ENCODE results near the gene NPR1.
"Not testable (repeated sequence)": the region's sequence is repeated elsewhere in the genome, so short reads cannot be mapped to it uniquely, and the experiment has no call there.

NPR1 gene

DNA sequence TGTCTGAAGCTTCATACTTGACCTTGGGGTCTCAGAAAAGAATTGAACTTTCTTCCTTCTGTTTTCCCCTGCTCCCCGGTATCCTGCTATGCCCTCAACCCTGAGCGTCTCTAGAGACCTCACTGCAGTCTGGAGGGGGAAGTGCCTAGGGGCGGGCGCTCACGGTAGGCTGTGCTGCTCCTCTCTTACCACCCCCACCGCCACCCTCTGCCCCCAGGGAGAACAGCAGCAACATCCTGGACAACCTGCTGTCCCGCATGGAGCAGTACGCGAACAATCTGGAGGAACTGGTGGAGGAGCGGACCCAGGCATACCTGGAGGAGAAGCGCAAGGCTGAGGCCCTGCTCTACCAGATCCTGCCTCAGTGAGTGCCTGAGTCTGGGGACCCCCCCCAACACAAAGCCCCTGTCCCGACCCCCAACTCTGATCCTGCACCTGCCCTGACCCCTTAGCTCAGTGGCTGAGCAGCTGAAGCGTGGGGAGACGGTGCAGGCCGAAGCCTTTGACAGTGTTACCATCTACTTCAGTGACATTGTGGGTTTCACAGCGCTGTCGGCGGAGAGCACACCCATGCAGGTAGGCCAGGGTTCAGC, 10.3 kb downstream of the NPR1 start:
- ATAC-seq (replicated peaks; ENCODE audit: extremely low read depth, poor library complexity, severe bottlenecking) (no peak), DNase-seq (ENCODE audit: low spot score in 2 of 2) (no peak)
- peaks cover 40% of the 10 kb centered on the region for H3K27me3 Mint-ChIP-seq
- H3K9me3 Mint-ChIP-seq = no peaks in the 10 kb centered on the region
- H3K36me3 Mint-ChIP-seq (ENCODE audit: insufficient read depth) = no peaks in the 10 kb centered on the region
- H3K27ac Mint-ChIP-seq (ENCODE audit: low read depth) = no peak overlapping the region
- H3K4me3 Mint-ChIP-seq = no peak overlapping the region
- no peaks in the 10 kb centered on the region for H3K4me1 Mint-ChIP-seq

DNA sequence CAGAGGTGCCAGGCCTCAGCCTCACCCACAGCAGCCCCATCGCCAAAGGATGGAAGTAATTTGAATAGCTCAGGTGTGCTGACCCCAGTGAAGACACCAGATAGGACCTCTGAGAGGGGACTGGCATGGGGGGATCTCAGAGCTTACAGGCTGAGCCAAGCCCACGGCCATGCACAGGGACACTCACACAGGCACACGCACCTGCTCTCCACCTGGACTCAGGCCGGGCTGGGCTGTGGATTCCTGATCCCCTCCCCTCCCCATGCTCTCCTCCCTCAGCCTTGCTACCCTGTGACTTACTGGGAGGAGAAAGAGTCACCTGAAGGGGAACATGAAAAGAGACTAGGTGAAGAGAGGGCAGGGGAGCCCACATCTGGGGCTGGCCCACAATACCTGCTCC, 15.0 kb downstream of the NPR1 start:
- H3K36me3 Mint-ChIP-seq (ENCODE audit: insufficient read depth) = peaks cover 1% of the 10 kb centered on the region
- H3K27ac Mint-ChIP-seq (ENCODE audit: low read depth) = no peak overlapping the region
- ATAC-seq (replicated peaks; ENCODE audit: extremely low read depth, poor library complexity, severe bottlenecking) = no peak
- H3K4me3 Mint-ChIP-seq = no peak overlapping the region
- H3K4me1 Mint-ChIP-seq = no peaks in the 10 kb centered on the region
- peaks cover 5% of the 10 kb centered on the region for H3K27me3 Mint-ChIP-seq
- H3K9me3 Mint-ChIP-seq = no peaks in the 10 kb centered on the region
- no peak for DNase-seq (ENCODE audit: low spot score in 2 of 2)

DNA sequence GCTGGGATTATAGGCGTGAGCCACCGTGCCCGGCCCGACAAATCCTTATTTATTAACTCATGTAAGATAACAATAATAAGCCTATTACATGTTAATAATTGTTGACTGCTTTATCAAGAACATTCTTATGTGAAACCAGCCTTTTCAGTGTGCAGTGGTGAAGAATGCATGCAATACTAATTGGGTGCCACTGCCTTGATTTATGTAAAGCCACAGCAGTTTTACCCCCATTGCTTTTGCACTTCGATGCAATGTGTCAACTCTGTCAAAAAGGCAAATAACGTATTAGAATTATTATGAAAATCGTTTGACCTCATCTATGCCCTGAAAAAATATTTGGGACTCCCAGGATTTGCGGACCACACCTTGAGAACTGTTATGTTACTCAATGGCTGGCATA, 18.3 kb downstream of the NPR1 start:
- no peak for DNase-seq (ENCODE audit: low spot score in 2 of 2)
- no peaks in the 10 kb centered on the region for H3K27me3 Mint-ChIP-seq
- no peak overlapping the region for H3K4me3 Mint-ChIP-seq

DNA sequence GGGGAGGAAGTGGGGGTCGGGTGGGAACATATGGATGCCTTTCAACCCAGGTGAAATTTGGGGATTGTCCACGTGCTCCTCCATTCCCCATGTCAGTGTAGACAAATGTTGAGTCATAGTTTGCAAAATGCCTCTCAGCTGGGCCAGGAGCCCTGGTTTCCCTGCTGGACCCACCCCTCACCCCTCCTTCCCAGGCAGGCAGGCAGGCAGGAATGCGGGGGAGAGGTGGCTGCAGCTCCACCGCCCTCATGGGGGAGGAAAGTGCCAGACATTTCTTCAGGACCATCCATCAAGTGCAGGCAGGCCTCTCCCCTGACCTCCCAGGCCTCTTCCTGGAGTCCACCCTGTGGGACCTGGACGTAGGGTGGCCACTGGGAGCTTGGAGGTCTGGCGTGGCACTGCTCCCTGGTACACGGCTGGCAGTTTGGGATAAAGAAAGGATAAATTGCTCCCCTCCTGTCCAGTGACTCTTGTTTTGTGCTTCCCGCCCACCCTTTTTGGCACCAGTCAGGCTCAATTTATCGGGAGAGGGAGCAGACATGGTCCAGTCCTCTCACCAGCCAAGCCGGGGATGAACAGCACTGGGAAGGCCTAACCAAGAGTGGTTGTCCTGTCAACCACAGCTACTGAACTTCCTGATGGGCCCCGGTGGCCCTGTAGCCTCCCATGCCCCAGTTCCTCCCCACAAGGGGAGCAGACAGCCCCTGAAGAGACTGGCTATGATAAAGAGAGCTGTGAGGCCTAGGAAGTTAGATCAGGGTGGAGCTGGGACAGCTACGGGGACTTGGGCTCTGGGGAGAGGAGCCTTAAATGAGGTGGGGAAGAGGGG, 18.9 kb downstream of the NPR1 start:
- peak overlapping the region; percentile 11 for H3K4me3 Mint-ChIP-seq
- H3K9me3 Mint-ChIP-seq = no peaks in the 10 kb centered on the region
- peaks cover 3% of the 10 kb centered on the region for H3K36me3 Mint-ChIP-seq (ENCODE audit: insufficient read depth)
- no peak for ATAC-seq (replicated peaks; ENCODE audit: extremely low read depth, poor library complexity, severe bottlenecking)
- no peaks in the 10 kb centered on the region for H3K4me1 Mint-ChIP-seq
- no peaks in the 10 kb centered on the region for H3K27me3 Mint-ChIP-seq
- DNase-seq (ENCODE audit: low spot score in 2 of 2) = no peak
- H3K27ac Mint-ChIP-seq (ENCODE audit: low read depth) = no peak overlapping the region

More for the DNA sequence above, 18.3 kb downstream of the NPR1 start:
- Mint-ChIP-seq H3K9me3 (no peaks in the 10 kb centered on the region), H3K36me3 (ENCODE audit: insufficient read depth) (peaks cover 3% of the 10 kb centered on the region), H3K27ac (ENCODE audit: low read depth) (no peak overlapping the region), H3K4me1 (no peaks in the 10 kb centered on the region)
- no peak for ATAC-seq (replicated peaks; ENCODE audit: extremely low read depth, poor library complexity, severe bottlenecking)

DNA sequence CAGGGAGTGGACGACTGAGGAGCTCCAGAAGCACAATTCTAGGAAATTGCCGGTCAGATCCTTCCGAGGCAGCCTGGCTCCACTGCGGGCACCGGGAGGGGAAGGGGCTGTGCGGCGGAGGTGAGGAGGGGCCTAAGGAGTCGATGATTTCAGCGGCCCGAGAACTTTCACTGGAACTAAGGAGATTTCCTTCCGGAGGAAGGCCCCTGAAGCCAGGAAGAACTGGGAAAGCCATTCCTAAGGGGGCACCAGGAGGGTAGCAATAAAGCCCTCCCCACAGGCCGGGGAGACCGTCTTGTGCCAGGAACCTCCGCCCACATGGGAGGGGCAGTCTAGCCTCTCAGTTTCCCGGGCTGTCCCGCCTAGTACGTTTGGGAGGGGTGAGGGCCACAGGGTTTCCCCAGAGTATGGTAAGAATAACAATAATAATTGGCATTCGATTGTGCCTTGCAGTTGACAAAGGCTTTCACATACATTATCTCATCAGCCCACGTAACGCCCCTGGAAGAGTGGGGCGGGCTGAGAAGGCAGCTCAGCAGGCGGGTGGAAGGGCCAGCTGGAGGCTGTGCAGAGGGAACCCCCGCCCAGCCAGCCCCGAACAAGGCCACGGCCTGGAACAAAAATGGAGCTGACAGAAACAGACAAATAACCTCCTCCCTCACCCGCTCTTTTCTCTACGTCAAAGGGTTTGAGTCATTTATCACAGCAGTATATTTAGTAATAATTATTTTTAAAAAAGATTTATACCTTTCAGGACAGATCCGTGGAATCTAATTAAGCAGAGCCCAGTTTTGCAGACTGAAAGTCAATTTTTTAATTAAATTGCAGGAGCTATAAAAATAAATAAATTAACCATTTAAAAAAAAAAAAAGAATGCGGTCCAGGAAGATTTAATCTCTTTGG, 19.8 kb downstream of the NPR1 start:
- peaks cover 3% of the 10 kb centered on the region for H3K36me3 Mint-ChIP-seq (ENCODE audit: insufficient read depth)
- no peaks in the 10 kb centered on the region for H3K9me3 Mint-ChIP-seq
- H3K27me3 Mint-ChIP-seq = no peaks in the 10 kb centered on the region
- H3K27ac Mint-ChIP-seq (ENCODE audit: low read depth) = no peak overlapping the region
- H3K4me3 Mint-ChIP-seq = peak overlapping the region; percentile 11
- no peak for ATAC-seq (replicated peaks; ENCODE audit: extremely low read depth, poor library complexity, severe bottlenecking)
- DNase-seq (ENCODE audit: low spot score in 2 of 2) = no peak
- no peaks in the 10 kb centered on the region for H3K4me1 Mint-ChIP-seq

DNA sequence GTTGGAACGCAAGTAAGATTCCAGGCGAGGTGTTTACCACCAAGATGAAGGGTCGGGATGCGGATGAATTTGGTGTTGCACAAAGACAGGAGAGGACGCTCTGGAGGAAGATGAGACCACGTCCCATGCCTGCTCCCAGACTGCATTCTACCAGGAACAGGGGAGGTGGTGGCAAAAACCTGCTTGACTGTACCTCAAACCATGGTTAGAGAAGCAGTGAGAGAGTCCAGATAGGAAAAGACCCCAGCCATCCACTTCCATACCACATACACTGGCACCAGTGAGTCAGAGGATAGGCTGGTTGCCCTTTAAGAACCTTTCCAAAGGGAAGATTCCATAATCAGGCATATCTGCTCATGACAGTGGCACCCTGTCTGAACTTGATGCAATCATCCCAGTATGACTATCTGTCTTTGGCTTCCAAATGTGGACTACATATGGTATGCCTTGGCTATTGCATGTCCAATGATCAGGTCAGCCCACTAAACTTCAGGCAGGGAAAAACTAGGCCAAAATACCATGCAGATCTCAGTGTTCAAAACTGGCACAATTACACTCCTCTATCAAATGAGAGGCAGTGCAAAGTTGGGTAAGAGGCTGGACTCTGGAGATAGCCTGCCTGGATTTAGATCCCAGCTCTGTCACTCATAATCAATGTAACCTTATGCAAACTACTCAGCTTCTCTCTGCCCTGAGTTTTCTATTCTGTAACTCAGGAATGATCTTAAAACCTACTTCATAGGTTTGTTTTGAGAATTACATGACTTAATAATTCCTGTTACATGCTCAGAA, 20.6 kb downstream of the NPR1 start:
- Mint-ChIP-seq H3K27me3 (no peaks in the 10 kb centered on the region), H3K4me3 (no peak overlapping the region), H3K9me3 (no peaks in the 10 kb centered on the region), H3K4me1 (no peaks in the 10 kb centered on the region), H3K27ac (ENCODE audit: low read depth) (no peak overlapping the region), H3K36me3 (ENCODE audit: insufficient read depth) (peaks cover 3% of the 10 kb centered on the region)
- DNase-seq (ENCODE audit: low spot score in 2 of 2) (no peak), ATAC-seq (replicated peaks; ENCODE audit: extremely low read depth, poor library complexity, severe bottlenecking) (no peak)

DNA sequence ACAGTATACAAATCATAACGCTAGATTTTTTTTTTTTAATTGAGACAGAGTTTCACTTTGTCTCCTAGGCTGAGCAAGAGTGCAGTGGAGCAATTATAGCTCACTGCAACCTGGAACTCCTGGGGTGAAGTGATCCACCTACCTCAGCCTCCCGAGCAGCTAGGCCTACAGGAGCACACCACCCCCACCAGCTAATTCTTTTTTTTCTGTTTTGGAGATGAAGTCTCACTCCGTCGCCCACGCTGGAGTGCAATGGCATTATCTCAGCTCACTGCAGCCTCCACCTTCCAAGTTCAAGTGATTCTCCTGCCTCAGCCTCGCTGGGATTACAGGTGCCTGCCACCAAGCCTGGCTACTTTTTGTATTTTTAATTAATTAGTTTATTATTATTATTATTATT, 21.3 kb downstream of the NPR1 start:
- no peaks in the 10 kb centered on the region for H3K27me3 Mint-ChIP-seq
- no peak overlapping the region for H3K27ac Mint-ChIP-seq (ENCODE audit: low read depth)
- no peak overlapping the region for H3K4me3 Mint-ChIP-seq

DNA sequence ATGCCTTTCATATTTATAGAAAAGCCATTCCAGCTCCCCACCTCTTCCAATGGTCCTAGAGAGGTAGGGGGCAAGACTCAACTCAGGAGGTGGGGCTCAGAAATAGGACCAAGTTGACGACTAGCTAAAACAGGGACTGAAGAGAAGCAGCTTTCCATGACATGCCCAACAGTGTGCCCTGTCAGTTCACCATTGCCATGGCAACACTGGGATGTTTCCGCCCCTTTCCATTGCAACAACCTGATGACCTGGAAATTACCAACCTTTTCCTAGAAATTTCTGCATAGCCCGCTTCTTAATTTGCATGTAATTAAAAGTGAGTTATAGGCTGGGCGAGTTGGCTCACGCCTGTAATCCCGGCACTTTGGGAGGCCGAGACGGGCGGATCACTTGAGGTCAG, 27.0 kb downstream of the NPR1 start:
- Mint-ChIP-seq H3K4me3 (no peak overlapping the region), H3K36me3 (ENCODE audit: insufficient read depth) (peaks cover under 1% of the 10 kb centered on the region), H3K27ac (ENCODE audit: low read depth) (no peak overlapping the region), H3K4me1 (no peaks in the 10 kb centered on the region), H3K9me3 (no peaks in the 10 kb centered on the region), H3K27me3 (no peaks in the 10 kb centered on the region)
- DNase-seq (ENCODE audit: low spot score in 2 of 2) = no peak
- ATAC-seq (replicated peaks; ENCODE audit: extremely low read depth, poor library complexity, severe bottlenecking) = no peak

More for the DNA sequence above, 21.3 kb downstream of the NPR1 start:
- ATAC-seq (replicated peaks; ENCODE audit: extremely low read depth, poor library complexity, severe bottlenecking) (no peak), DNase-seq (ENCODE audit: low spot score in 2 of 2) (no peak)
- Mint-ChIP-seq H3K4me1 (no peaks in the 10 kb centered on the region), H3K36me3 (ENCODE audit: insufficient read depth) (peaks cover 3% of the 10 kb centered on the region), H3K9me3 (no peaks in the 10 kb centered on the region)

DNA sequence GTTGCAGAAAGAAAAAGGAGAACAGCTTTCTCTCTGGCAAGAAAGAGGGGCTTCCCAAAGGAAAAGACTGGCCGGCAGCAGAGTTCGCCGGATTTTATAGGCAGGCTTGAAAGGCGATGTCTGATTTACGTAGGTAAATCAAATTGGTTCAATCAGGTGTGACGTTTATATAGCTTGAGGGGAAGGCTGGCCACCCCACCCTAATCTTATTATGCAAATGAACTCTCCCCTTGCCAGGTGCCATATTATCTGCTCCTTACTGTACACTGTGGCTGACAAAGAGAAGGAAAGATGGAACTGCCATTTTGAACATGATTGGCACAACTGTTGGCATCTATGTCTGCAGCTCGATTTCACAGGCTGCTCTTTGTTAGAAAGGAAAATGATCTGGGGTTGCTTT, 32.5 kb downstream of the NPR1 start:
- DNase-seq (ENCODE audit: low spot score in 2 of 2) (no peak), ATAC-seq (replicated peaks; ENCODE audit: extremely low read depth, poor library complexity, severe bottlenecking) (no peak)
- H3K4me3 Mint-ChIP-seq = no peak overlapping the region
- H3K9me3 Mint-ChIP-seq = no peaks in the 10 kb centered on the region
- H3K4me1 Mint-ChIP-seq = no peaks in the 10 kb centered on the region
- H3K27me3 Mint-ChIP-seq = peaks cover 23% of the 10 kb centered on the region
- no peak overlapping the region for H3K27ac Mint-ChIP-seq (ENCODE audit: low read depth)
- no peaks in the 10 kb centered on the region for H3K36me3 Mint-ChIP-seq (ENCODE audit: insufficient read depth)

DNA sequence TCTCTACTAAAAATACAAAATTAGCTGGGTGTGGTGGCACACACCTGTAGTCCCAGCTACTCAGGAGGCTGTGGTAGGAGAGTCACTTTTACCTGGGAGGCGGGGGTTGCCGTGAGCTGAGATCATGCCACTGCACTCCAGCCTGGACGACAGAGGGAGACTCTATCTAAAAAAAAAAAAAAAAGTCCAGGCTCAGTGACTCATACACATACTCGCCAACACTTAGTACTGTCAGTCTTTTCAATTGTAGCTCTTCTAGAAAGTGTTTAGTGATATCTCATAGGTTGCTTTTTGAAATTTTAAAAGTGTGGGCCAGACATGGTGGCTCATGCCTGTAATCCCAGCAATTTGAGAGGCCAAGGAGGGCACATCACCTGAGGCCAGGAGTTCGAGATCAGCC, 37.7 kb downstream of the NPR1 start:
- not testable (repeated sequence) for H3K36me3 Mint-ChIP-seq (ENCODE audit: insufficient read depth); H3K4me1 Mint-ChIP-seq; H3K4me3 Mint-ChIP-seq; H3K9me3 Mint-ChIP-seq; ATAC-seq (replicated peaks; ENCODE audit: extremely low read depth, poor library complexity, severe bottlenecking); DNase-seq (ENCODE audit: low spot score in 2 of 2); H3K27ac Mint-ChIP-seq (ENCODE audit: low read depth)
- peaks cover 23% of the 10 kb centered on the region for H3K27me3 Mint-ChIP-seq

DNA sequence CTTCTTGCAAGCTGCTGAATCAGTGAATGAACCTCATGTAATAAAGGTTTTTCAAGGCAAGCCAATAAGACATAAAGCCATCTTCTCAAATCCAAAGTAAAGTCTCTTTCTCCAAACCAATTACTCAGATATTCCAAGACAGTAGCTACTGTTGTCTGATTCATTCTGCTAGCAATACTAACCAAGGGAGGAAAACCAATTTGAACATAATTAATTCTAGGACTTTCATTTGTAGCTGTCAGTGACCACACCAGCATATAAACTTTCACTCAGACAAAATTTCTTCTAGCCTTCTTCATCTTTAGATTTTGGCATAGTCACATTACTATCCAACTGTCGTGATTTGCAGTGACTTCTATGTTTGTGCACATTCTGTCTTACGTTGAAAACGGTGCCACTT, 38.8 kb downstream of the NPR1 start:
- H3K9me3 Mint-ChIP-seq = no peaks in the 10 kb centered on the region
- no peak overlapping the region for H3K4me3 Mint-ChIP-seq
- no peak overlapping the region for H3K27ac Mint-ChIP-seq (ENCODE audit: low read depth)
- DNase-seq (ENCODE audit: low spot score in 2 of 2) (no peak), ATAC-seq (replicated peaks; ENCODE audit: extremely low read depth, poor library complexity, severe bottlenecking) (no peak)
- no peaks in the 10 kb centered on the region for H3K4me1 Mint-ChIP-seq
- no peaks in the 10 kb centered on the region for H3K36me3 Mint-ChIP-seq (ENCODE audit: insufficient read depth)
- H3K27me3 Mint-ChIP-seq = peaks cover 23% of the 10 kb centered on the region

DNA sequence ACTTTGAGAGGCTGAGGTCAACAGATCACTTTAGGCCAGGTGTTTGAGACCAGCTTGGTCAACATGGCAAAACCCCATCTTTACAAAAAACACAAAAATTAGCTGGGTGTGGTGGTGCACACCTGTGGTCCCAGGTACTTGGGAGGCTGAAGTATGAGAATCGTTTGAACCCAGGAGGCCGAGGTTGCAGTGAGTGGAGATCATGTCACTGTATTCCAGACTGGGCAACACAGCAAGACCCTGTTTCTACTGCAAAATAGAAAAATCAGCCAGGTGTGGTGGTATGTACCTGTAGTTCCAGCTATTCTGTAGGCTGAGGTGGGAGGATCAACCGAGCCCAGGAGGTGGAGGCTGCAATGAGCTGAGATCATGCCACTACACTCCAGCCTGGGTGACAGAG, 45.2 kb downstream of the NPR1 start:
- no peak overlapping the region for H3K27ac Mint-ChIP-seq (ENCODE audit: low read depth)
- DNase-seq (ENCODE audit: low spot score in 2 of 2) = no peak
- peaks cover 12% of the 10 kb centered on the region for H3K4me1 Mint-ChIP-seq
- H3K9me3 Mint-ChIP-seq = no peaks in the 10 kb centered on the region
- no peak for ATAC-seq (replicated peaks; ENCODE audit: extremely low read depth, poor library complexity, severe bottlenecking)
- H3K4me3 Mint-ChIP-seq = no peak overlapping the region
- H3K27me3 Mint-ChIP-seq = no peaks in the 10 kb centered on the region
- H3K36me3 Mint-ChIP-seq (ENCODE audit: insufficient read depth) = peaks cover 10% of the 10 kb centered on the region
